RWPE1 (cell line): ENCODE results near the gene THOC1.

Experiments used
- CTCF ChIA-PET: fragments of 350-600 bp; sonication (Branson Sonifier 250); formaldehyde crosslinking; extraction: SDS; loops from one replicate; lab custom pipeline; 2021; lab: Yijun Ruan, JAX
- POLR2A ChIA-PET: fragments of 400-600 bp; formaldehyde crosslinking; extraction: SDS; loops from one replicate; lab custom pipeline; 2020; ENCODE audit warnings: antibody characterized with exemption; ENCODE audit not compliant: low non-redundant PET; lab: Yijun Ruan, JAX
- DNase-seq: peaks from one replicate; pipeline ENCODE4 v3.0.0; 2012; ENCODE audit warnings: low spot score
- H3K27ac ChIP-seq: fragments of 450-650 bp; 2 replicates; pipeline ENCODE4 v1.5.1; 2017
- TF ChIP-seq, protein P1 (sequence below): fragments of 450-650 bp; conservative IDR thresholded peaks from 2 replicates; pipeline ENCODE4 v1.5.1; 2017; ENCODE audit warnings: low read depth, mild to moderate bottlenecking

Gene THOC1

DNA sequence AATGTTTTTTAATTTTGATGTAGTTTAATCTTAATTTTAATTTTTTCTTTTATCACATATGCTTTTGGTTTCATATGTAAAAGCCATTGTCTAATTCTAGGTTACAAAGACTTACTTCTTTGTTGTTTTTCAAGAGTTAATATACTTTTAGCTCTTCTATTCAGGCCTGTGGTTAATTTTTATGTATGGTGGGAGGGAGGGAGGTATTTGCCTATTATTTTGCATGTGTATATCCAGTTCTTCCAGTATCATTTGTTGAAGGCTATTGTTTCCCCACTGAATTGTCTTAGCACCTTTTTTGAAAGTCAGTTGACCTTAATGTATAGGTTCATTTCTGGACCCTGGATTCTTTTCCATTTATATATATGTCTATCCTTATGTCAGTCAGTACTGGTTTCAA, 86.1 kb downstream of the THOC1 start:
- DNase-seq: no peak
- no peak overlapping the region for H3K27ac ChIP-seq
- TF ChIP-seq, protein P1, sequence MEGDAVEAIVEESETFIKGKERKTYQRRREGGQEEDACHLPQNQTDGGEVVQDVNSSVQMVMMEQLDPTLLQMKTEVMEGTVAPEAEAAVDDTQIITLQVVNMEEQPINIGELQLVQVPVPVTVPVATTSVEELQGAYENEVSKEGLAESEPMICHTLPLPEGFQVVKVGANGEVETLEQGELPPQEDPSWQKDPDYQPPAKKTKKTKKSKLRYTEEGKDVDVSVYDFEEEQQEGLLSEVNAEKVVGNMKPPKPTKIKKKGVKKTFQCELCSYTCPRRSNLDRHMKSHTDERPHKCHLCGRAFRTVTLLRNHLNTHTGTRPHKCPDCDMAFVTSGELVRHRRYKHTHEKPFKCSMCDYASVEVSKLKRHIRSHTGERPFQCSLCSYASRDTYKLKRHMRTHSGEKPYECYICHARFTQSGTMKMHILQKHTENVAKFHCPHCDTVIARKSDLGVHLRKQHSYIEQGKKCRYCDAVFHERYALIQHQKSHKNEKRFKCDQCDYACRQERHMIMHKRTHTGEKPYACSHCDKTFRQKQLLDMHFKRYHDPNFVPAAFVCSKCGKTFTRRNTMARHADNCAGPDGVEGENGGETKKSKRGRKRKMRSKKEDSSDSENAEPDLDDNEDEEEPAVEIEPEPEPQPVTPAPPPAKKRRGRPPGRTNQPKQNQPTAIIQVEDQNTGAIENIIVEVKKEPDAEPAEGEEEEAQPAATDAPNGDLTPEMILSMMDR: no peak
- ChIA-PET CTCF (interaction anchor here (0.6 kb wide), 1 partner anchor 10 kb away, joined by 4 read pairs; no protein-coding TSS in a partner anchor), POLR2A (no interaction called here)

DNA sequence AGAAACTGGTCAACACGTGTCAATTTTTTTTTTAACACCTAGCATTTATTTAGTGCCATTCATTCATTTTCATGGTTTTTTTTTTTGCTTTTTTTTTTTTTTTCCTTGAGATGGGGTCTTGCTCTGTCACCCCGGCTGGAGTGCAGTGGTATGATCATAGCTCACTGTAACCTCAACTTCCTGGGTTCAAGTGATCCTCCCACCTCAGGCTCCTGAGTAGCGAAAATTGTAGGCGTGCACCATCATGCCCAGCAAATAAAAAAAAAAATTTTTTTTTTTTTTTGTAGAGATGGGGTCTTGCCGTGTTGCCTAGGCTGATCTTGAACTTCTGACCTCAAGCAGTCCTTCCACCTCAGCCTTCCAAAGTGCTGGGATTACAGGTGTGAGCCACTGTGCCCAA, 88.3 kb downstream of the THOC1 start:
- TF ChIP-seq, protein P1: no peak
- DNase-seq: no peak
- H3K27ac ChIP-seq: no peak overlapping the region
- POLR2A ChIA-PET: no interaction called here
- CTCF ChIA-PET: no interaction called here

DNA sequence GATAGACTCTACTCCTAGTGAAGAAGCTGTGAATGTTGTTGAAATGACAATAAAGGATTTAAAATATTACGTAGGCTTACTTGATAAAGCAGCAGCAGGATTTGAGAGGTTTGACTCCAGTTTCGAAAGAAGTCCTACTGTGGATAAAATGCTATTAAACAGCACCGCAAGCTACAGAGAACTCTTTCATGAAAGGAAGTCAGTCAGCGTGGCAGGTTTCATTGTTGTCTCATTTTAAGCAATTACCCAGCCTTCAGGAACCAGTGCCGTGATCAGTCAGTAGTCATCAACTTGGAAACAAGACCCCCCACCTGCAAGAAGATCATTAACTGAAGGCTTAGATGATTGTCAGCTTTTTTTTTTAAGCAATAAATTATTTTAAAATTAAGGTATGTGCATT, 95.5 kb downstream of the THOC1 start:
- CTCF ChIA-PET: interaction anchor here (0.6 kb wide), 1 partner anchor 23 kb away, joined by 3 read pairs; no protein-coding TSS in a partner anchor
- TF ChIP-seq, protein P1: no peak
- no peak for DNase-seq
- no peak overlapping the region for H3K27ac ChIP-seq
- POLR2A ChIA-PET: no interaction called here
